Esophagus squamous epithelium (tissue), 5 donors: ENCODE results near the gene WFDC12. TPM values are rescaled to one million over a fixed set of nuclear protein-coding genes. Genes with fewer than 3 reads are reported as not detected.
A peak's percentile ranks its signal among the peaks of the same experiment; 100 is the strongest.

Source experiments
- DNase-seq: peaks from one replicate; lab custom pipeline; 2025; lab: John Stamatoyannopoulos, UW
- H3K27ac ChIP-seq, 4 donors: fragments of 200-600 bp; sonication (generic); one replicate each; pipeline ENCODE4 v1.5.1; 2016 to 2019; ENCODE audit warnings: mild to moderate bottlenecking in 1 of 4
- H3K27me3 ChIP-seq, 4 donors: fragments of 200-600 bp; sonication (generic); 1 replicate in 3 of 4; 2 replicates in 1 of 4; pipeline versions ENCODE4 v1.5.1 to v1.6.0; 2017 to 2021; ENCODE audit warnings: antibody characterized with exemption in 1 of 4
- H3K36me3 ChIP-seq, 3 donors: fragments of 200-600 bp; sonication (generic); one replicate each; pipeline ENCODE4 v1.5.1; 2016 to 2019
- H3K4me1 ChIP-seq, 3 donors: fragments of 200-600 bp; sonication (generic); one replicate each; pipeline ENCODE4 v1.5.1; 2017 to 2019
- H3K4me3 ChIP-seq, 4 donors: fragments of 200-600 bp; sonication (generic); 1 replicate in 3 of 4; 2 replicates in 1 of 4; pipeline ENCODE4 v1.5.1; 2016 to 2019; ENCODE audit warnings: mild to moderate bottlenecking in 2 of 4, moderate library complexity in 1 of 4
- H3K9me3 ChIP-seq, 3 donors: fragments of 200-600 bp; sonication (generic); one replicate each; pipeline ENCODE4 v1.5.1; 2016 to 2019
- POLR2A ChIP-seq, 4 donors: fragments of 450-650 bp; IDR thresholded peaks; one replicate each; pipeline ENCODE4 v1.6.1; 2017; ENCODE audit warnings: antibody characterized with exemption in 4 of 4, mild to moderate bottlenecking in 4 of 4, moderate library complexity in 3 of 4
- WGBS, 2 donors: methylation state at CpG; one replicate each; pipeline ENCODE4 v1.1.5; 2018; 5-methylcytosine and 5-hydroxymethylcytosine counted together
- intact Hi-C: fragments of 100-400 bp; cut with DNase I; formaldehyde crosslinking; loops from one replicate; pipeline ENCODE4 v1.15.0; 2022
- total RNA-seq, 4 donors: library from RNA; depleted of rRNA; stranded (reverse); fragments of >200 nt; gene quantifications; one replicate each; pipeline ENCODE4 v1.1.0, GENCODE V29; 2016
- TF ChIP-seq, protein P1 (sequence below), 6 experiments: fragments of 450-650 bp in 4 of 6; fragments of 200-600 bp in 2 of 6; sonication (generic) in 2 of 6; IDR thresholded peaks; one replicate each; pipeline ENCODE4 v1.5.1; 2016 to 2019; ENCODE audit warnings: antibody characterized with exemption in 6 of 6, mild to moderate bottlenecking in 4 of 6, moderate library complexity in 4 of 6
- donor health status: DM: yes; HTN: yes; CAD: no.

WFDC12 gene
- total RNA-seq, 4 donors from 2014 or later = 0.44 to 2.6 (median 0.64) TPM; not detected in 1

DNA sequence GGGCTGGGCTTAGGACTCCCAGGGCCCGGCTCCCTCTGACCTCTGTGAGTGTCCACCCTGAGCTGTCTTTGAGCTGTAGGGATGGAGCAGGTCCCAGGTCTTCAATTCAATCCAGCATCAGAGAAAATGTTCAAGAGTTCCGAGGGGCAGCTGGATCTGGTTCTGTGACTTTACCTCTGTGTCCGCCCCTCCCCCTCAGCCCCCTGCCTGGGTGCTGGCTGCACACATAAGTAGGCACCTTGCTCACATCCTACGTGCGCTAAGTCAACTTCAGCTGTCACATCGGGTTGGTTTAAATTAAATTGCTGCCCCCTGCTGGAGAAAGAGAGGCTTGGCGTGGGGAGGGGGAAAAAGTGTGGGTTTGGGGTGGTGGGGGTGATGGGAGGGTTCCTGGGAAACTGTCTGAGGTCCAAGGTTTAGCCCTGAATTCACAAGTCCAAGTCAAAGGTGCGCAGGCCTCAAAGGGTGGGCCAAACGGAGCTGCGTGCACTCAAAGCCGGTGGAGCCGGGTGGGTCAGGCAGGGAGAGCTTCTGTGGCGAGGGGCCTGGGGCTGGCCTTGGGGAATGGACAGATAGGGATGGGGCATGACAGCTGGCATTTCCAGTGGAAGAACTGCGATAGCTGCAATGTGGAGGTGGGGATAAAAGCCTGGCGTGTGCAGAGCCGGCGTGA, 12.3 kb downstream of the WFDC12 start:
- peaks cover 0 to 36% (median 0%) of the 10 kb centered on the region in 4 donors for H3K27me3 ChIP-seq
- intact Hi-C loops = no loop called here
- 54 to 67% methylated on average over 8 to 15 of the region's 17 CpGs for WGBS, 2 donors

DNA sequence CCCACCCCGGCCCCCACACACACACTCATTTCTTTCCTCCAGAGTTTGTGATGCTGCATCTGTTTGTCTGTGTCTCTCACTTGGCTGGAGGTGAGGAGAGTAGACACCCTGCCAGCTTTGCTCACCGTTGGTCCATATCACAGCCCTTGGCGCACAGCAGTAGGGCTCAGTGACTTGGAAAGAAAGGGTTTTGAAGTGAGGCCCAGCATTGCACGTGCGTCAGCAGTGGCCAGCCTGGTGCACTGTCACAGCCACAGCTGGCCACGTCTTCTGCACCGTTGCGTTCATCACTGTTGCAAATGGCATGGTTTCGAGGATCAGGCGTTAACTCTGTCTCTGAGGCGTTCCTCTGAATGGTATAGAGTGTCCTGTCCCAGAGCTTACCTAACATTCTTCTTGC, 13.0 kb downstream of the WFDC12 start:
- TF ChIP-seq, protein P1, sequence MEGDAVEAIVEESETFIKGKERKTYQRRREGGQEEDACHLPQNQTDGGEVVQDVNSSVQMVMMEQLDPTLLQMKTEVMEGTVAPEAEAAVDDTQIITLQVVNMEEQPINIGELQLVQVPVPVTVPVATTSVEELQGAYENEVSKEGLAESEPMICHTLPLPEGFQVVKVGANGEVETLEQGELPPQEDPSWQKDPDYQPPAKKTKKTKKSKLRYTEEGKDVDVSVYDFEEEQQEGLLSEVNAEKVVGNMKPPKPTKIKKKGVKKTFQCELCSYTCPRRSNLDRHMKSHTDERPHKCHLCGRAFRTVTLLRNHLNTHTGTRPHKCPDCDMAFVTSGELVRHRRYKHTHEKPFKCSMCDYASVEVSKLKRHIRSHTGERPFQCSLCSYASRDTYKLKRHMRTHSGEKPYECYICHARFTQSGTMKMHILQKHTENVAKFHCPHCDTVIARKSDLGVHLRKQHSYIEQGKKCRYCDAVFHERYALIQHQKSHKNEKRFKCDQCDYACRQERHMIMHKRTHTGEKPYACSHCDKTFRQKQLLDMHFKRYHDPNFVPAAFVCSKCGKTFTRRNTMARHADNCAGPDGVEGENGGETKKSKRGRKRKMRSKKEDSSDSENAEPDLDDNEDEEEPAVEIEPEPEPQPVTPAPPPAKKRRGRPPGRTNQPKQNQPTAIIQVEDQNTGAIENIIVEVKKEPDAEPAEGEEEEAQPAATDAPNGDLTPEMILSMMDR (IDR thresholded peaks at IDR 0.05) = no peak
- intact Hi-C loops = no loop called here
- H3K4me3 ChIP-seq = no peak overlapping the region
- H3K36me3 ChIP-seq = no peaks in the 10 kb centered on the region
- no peak for DNase-seq
- peaks cover 9 to 22% (median 10%) of the 10 kb centered on the region in 3 donors for H3K4me1 ChIP-seq
- peaks cover 0 to 34% (median 0%) of the 10 kb centered on the region in 4 donors for H3K27me3 ChIP-seq
- no peak overlapping the region for H3K27ac ChIP-seq
- H3K9me3 ChIP-seq = no peaks in the 10 kb centered on the region
- 69 to 83% methylated on average over 2 to 10 of the region's 11 CpGs for WGBS, 2 donors

More for the DNA sequence above, 12.3 kb downstream of the WFDC12 start:
- Histone ChIP-seq H3K27ac (no peak overlapping the region), H3K9me3 (no peaks in the 10 kb centered on the region), H3K4me1 (peaks cover 9 to 22% (median 10%) of the 10 kb centered on the region in 3 donors), H3K4me3 (no peak overlapping the region), H3K36me3 (no peaks in the 10 kb centered on the region)
- TF ChIP-seq, protein P1 (IDR thresholded peaks at IDR 0.05) = peak in 3 of 6 experiments; percentile 26 to 34 (median 31)
- no peak for TF ChIP-seq POLR2A (IDR thresholded peaks at IDR 0.05)
- no peak for DNase-seq

DNA sequence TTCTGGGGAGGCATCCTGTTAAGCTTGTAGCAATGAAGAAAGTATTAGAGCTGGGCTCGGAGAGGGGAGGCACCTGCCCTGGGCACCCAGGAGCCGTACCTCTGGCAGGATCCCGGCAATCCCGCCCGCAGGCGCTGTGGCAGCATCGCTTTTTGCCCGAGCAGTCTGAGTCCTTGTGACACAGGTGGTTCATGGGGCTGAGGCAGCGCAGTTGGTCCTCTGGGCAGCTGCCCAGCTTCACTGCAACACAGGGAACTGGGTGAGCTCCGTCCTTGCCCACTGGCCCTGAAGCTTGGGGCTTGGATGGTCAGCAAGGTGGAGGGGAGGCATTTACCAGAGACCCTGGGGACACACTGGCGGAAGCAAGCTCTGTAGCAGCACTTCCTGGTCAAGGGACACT, 14.0 kb downstream of the WFDC12 start:
- 100% methylated on average over 1 of the region's 11 CpGs for WGBS, 2 donors
- H3K4me1 ChIP-seq = peaks cover 7 to 18% (median 10%) of the 10 kb centered on the region in 3 donors
- no peak overlapping the region for H3K27ac ChIP-seq
- no peaks in the 10 kb centered on the region for H3K9me3 ChIP-seq
- intact Hi-C loops = no loop called here
- no peak for DNase-seq
- H3K4me3 ChIP-seq = no peak overlapping the region
- TF ChIP-seq POLR2A (IDR thresholded peaks at IDR 0.05) = no peak
- TF ChIP-seq, protein P1 (IDR thresholded peaks at IDR 0.05) = no peak
- peaks cover 0 to 34% (median 0%) of the 10 kb centered on the region in 4 donors for H3K27me3 ChIP-seq
- no peaks in the 10 kb centered on the region for H3K36me3 ChIP-seq

DNA sequence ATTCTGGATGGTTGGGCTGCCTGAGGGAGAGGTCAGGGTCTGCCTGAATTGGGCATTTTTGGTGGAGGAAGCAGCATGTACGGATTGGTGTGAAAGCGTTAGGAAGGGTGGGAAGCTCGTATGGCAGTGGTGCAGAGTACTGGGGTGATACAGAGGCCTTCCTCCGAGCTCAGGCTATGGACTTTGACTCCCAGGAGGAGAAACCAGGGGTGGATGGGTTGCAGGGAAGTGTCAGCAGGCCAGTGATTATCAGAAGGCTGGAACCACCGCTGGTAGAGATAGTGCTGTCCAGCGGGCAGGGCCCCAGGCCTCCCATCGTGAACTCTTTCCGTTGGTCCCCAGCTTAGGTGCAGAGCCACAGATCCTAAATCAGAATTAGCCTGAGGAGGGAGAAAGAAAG, 14.6 kb downstream of the WFDC12 start:
- Histone ChIP-seq H3K36me3 (no peaks in the 10 kb centered on the region), H3K4me3 (no peak overlapping the region), H3K4me1 (peaks cover 0 to 11% (median 4%) of the 10 kb centered on the region in 3 donors), H3K9me3 (no peaks in the 10 kb centered on the region), H3K27ac (no peak overlapping the region), H3K27me3 (peaks cover 0 to 34% (median 0%) of the 10 kb centered on the region in 4 donors)
- 68 to 78% methylated on average over 8 of the region's 8 CpGs for WGBS, 2 donors
- no peak for TF ChIP-seq POLR2A (IDR thresholded peaks at IDR 0.05)
- TF ChIP-seq, protein P1 (IDR thresholded peaks at IDR 0.05) = no peak
- no peak for DNase-seq
- intact Hi-C loops = no loop called here

DNA sequence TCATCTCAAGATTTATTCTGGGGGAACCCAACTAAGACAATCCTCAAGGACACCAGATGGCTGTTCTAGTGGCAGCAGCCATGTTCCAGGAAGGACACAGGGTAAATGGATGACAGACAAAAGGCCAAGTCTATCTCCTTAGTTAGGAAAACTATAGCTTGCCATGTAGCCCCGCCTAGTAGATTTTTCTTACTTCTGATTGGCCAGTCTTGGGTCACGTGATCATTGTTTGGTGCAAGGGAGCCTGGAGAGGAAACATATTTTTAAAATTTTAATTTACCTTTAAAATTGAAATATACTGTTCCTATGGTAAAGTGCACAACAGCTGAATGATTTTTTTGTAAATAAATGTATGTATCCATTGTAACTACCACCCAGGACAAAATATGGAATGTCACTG, 18.9 kb downstream of the WFDC12 start:
- Histone ChIP-seq H3K27me3 (peaks cover 0 to 47% (median 0%) of the 10 kb centered on the region in 4 donors), H3K4me3 (no peak overlapping the region), H3K36me3 (no peaks in the 10 kb centered on the region), H3K27ac (no peak overlapping the region), H3K4me1 (peaks cover 0 to 14% (median 6%) of the 10 kb centered on the region in 3 donors), H3K9me3 (no peaks in the 10 kb centered on the region)
- DNase-seq = no peak
- intact Hi-C loops = no loop called here
- WGBS, 2 donors = 89 to 96% methylated on average over 2 of the region's 2 CpGs
- TF ChIP-seq, protein P1 (IDR thresholded peaks at IDR 0.05) = no peak
- no peak for TF ChIP-seq POLR2A (IDR thresholded peaks at IDR 0.05)
